Measurements from ENCODE around the gene CTSF.
"Not testable (repeated sequence)": the region's sequence is repeated elsewhere in the genome, so short reads cannot be mapped to it uniquely, and the experiment has no call there.

The CTSF gene

DNA sequence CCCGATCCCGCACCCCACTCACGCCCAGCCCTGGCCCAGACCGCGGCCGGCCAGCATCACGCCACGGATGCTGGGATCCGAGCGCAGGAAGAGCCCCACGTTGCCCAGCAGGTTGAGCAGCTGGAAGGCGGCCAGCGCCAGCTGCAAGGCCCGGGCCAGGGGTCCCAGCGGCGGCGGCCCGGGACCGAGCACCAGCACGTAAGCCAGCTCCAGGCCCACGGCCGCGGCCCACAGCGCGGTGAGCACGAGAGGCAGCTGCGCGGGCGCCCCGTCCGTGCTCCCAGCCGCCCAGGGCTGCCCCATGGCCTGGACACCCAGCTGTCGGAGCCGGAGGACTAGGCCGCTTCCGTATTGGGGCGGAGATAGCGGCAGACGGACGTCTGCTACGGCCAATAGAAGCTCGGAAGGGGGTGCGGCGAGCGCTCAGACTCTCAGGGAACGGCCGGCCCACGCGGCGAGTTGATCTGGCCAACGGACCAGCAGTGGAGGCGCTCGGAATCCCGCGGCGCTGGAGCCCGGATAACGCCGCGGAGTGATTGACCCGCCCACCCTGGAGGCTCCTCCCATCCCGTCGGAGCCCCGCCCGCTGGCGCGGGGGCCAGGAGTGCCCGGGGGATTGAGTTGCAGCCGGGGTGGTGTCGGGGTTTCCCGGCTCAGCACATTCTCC is 22.6 kb downstream of the CTSF start, which contains the start of gene ZDHHC24:
TSS of gene ZDHHC24 (minus strand) at position 348 of the 667 bp plus-strand sequence. CDS start at position 303, 45 bp downstream.
- H3K36me3 Mint-ChIP-seq (ENCODE audit: low read depth) = peaks cover 17% of the 10 kb centered on the region
- no peaks in the 10 kb centered on the region for H3K9me3 Mint-ChIP-seq
- H3K4me1 Mint-ChIP-seq (ENCODE audit: low read depth) = peaks cover 9% of the 10 kb centered on the region
- peak within 1 kb of the TSS; percentile 58 for H3K27ac Mint-ChIP-seq
- peak; percentile 97 for DNase-seq (ENCODE audit: low spot score)
- H3K27me3 Mint-ChIP-seq (ENCODE audit: low read depth) = peaks cover 14% of the 10 kb centered on the region
- peak within 1 kb of the TSS; percentile 85 for H3K4me3 Mint-ChIP-seq

DNA sequence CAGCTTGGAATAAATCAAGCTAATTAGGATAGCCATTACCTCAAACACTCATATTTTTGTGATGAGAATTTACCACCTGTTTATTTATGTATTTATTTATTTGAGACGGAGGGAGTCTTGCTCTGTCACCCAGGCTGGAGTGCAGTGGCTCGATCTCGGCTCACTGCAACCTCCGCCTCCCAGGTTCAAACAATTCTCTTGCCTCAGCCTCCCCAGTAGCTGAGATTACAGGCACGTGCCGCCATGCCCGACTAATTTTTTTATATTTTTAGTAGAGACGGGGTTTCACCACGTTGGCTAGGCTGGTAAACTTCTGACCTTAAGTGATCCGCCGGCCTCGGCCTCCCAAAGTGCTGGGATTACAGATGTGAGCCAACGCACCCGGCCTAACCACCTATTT is 23.5 kb downstream of the CTSF start:
- not testable (repeated sequence) for H3K4me1 Mint-ChIP-seq (ENCODE audit: low read depth); DNase-seq (ENCODE audit: low spot score); H3K9me3 Mint-ChIP-seq; H3K27me3 Mint-ChIP-seq (ENCODE audit: low read depth)
- Mint-ChIP-seq H3K4me3 (peak overlapping the region; percentile 85), H3K27ac (peak overlapping the region; percentile 58), H3K36me3 (ENCODE audit: low read depth) (peaks cover 19% of the 10 kb centered on the region)

GRCh38 chr11:66543263-66544107 is 24.9 kb downstream of the CTSF start:
- peak overlapping the region; percentile 83 for H3K27ac Mint-ChIP-seq
- DNase-seq (ENCODE audit: low spot score) = peak; percentile 38
- H3K9me3 Mint-ChIP-seq = no peaks in the 10 kb centered on the region
- H3K27me3 Mint-ChIP-seq (ENCODE audit: low read depth) = peaks cover 2% of the 10 kb centered on the region
- H3K4me3 Mint-ChIP-seq = peak overlapping the region; percentile 79
- peaks cover 9% of the 10 kb centered on the region for H3K4me1 Mint-ChIP-seq (ENCODE audit: low read depth)
- peaks cover 25% of the 10 kb centered on the region for H3K36me3 Mint-ChIP-seq (ENCODE audit: low read depth)

DNA sequence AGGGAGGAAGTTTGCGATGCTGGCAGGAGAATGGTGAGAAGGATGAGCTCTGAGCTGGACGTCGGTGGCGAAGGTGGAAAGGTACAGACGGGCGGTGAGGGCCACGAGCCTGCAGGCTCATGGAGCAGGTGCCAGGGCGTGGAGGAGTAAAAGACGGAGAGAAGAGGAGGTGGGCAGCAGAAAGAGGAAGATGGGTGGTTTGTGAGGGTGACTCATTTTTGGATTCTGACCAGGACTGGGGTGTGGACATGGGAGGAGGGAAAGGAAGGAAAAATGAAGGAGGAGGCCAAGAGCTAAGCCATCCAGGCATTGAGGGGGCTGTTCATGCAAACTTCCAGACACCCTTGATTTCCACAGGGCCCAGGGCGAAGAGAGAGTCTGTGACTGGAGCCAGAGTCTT is 26.0 kb downstream of the CTSF start:
- Mint-ChIP-seq H3K27ac (peak overlapping the region; percentile 51), H3K4me3 (peak overlapping the region; percentile 8), H3K36me3 (ENCODE audit: low read depth) (peaks cover 27% of the 10 kb centered on the region), H3K4me1 (ENCODE audit: low read depth) (peaks cover 9% of the 10 kb centered on the region), H3K27me3 (ENCODE audit: low read depth) (no peaks in the 10 kb centered on the region), H3K9me3 (no peaks in the 10 kb centered on the region)
- no peak for DNase-seq (ENCODE audit: low spot score)

DNA sequence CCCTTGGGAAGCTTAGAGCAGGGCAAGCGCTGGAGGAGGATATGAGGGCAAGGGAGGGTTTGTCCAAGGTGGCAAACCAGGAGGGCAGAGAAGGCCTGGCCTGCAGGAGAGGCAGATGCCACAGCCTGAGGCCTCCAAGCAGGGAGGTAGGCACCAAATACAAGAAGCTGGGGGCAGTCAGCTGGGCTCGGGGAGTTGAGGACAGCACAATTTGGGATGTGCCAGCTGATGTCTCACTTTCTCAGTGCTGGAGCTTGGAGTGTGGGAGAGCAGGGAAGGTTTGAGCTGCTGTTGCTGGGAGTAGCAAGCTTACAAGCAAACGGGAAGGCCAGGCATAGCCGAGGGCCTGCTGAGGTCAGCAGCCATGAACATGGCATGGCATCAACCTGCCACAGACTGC is 26.5 kb downstream of the CTSF start:
- Mint-ChIP-seq H3K27me3 (ENCODE audit: low read depth) (no peaks in the 10 kb centered on the region), H3K4me1 (ENCODE audit: low read depth) (peaks cover 9% of the 10 kb centered on the region), H3K36me3 (ENCODE audit: low read depth) (peaks cover 29% of the 10 kb centered on the region), H3K4me3 (no peak overlapping the region), H3K9me3 (no peaks in the 10 kb centered on the region), H3K27ac (no peak overlapping the region)
- DNase-seq (ENCODE audit: low spot score) = no peak

DNA sequence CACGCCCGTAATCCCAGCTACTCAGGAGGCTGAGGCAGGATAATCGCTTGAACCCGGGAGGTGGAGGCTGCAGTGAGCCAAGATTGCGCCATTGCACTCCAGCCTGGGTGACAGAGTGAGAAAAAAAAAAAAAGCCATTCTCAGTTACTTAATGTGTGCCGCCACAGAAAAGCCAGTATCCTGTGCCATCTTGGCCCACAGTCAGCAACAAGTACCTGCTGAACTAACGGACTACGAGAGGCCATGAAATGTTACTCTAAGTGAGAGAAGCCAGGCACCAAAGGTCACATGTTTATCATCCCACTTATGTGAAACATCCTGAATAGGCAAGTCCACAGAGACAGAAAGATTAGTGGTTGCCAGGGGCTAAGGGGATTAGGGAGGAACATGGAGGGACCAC is 27.8 kb downstream of the CTSF start:
- not testable (repeated sequence) for H3K9me3 Mint-ChIP-seq; H3K27me3 Mint-ChIP-seq (ENCODE audit: low read depth); H3K4me3 Mint-ChIP-seq; DNase-seq (ENCODE audit: low spot score); H3K4me1 Mint-ChIP-seq (ENCODE audit: low read depth); H3K27ac Mint-ChIP-seq
- H3K36me3 Mint-ChIP-seq (ENCODE audit: low read depth) = peaks cover 32% of the 10 kb centered on the region

GRCh38 chr11:66539870-66540213 is 28.6 kb downstream of the CTSF start:
- H3K27me3 Mint-ChIP-seq (ENCODE audit: low read depth) = no peaks in the 10 kb centered on the region
- peaks cover 36% of the 10 kb centered on the region for H3K36me3 Mint-ChIP-seq (ENCODE audit: low read depth)
- no peak overlapping the region for H3K27ac Mint-ChIP-seq
- H3K4me1 Mint-ChIP-seq (ENCODE audit: low read depth) = peaks cover 7% of the 10 kb centered on the region
- no peak for DNase-seq (ENCODE audit: low spot score)
- H3K9me3 Mint-ChIP-seq = no peaks in the 10 kb centered on the region
- H3K4me3 Mint-ChIP-seq = no peak overlapping the region

- H3K9me3 Mint-ChIP-seq = no peaks in the 10 kb centered on the region
These were observed 29.1 kb downstream of the CTSF start for GRCh38 chr11:66539170-66539869.

GRCh38 chr11:66532784-66533183 is 35.6 kb downstream of the CTSF start:
- Mint-ChIP-seq H3K9me3 (no peaks in the 10 kb centered on the region), H3K4me3 (no peak overlapping the region), H3K27me3 (ENCODE audit: low read depth) (no peaks in the 10 kb centered on the region), H3K27ac (no peak overlapping the region), H3K36me3 (ENCODE audit: low read depth) (peaks cover 11% of the 10 kb centered on the region), H3K4me1 (ENCODE audit: low read depth) (no peaks in the 10 kb centered on the region)
- DNase-seq (ENCODE audit: low spot score) = no peak

More at GRCh38 chr11:66539170-66539869, 29.1 kb downstream of the CTSF start:
- peaks cover 5% of the 10 kb centered on the region for H3K4me1 Mint-ChIP-seq (ENCODE audit: low read depth)
- H3K27me3 Mint-ChIP-seq (ENCODE audit: low read depth) = no peaks in the 10 kb centered on the region
- peaks cover 36% of the 10 kb centered on the region for H3K36me3 Mint-ChIP-seq (ENCODE audit: low read depth)
- DNase-seq (ENCODE audit: low spot score) = no peak
- no peak overlapping the region for H3K27ac Mint-ChIP-seq
- H3K4me3 Mint-ChIP-seq = no peak overlapping the region

GRCh38 chr11:66531841-66532240 is 36.6 kb downstream of the CTSF start:
- Mint-ChIP-seq H3K36me3 (ENCODE audit: low read depth) (peaks cover 9% of the 10 kb centered on the region), H3K27me3 (ENCODE audit: low read depth) (no peaks in the 10 kb centered on the region), H3K4me3 (no peak overlapping the region), H3K27ac (no peak overlapping the region), H3K9me3 (no peaks in the 10 kb centered on the region), H3K4me1 (ENCODE audit: low read depth) (no peaks in the 10 kb centered on the region)
- DNase-seq (ENCODE audit: low spot score) = no peak

DNA sequence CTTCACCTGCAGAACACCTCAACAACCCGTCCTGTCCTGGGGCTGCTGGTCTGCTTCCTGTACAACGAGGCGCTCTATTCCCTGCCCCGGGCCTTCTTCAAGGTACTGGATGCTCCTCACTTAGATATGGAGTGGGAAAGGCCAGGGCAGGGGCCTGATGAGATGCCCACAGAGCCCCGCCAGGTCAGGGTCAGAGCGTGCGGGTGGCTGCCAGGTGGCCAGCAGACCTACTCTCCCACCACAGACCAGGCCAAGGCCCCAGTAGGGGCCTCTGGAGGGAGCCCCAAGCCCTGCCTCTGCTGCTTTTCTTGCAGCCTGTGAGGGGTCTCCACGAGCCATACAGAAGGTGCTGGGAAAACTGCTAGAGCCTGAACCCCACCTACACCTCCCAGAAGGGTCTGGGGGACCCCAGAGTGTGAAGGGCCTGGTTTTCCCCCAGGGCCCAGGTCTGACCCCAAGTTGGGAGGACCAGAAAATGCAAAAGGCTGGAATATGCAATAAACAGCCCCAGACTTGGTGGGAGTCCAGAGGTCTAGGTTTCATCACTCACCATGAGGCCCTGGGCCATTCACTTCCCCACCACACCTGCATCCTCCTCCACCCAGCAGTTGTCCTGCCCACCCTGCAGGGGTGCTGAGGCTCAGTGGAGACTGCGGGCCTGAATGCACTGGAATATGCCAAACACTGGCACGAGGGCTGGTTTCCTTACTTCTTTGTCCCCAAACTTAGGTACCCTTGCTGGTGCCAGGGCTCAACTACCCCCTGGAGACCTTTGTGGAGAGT is 37.3 kb downstream of the CTSF start:
- no peak overlapping the region for H3K27ac Mint-ChIP-seq
- no peaks in the 10 kb centered on the region for H3K9me3 Mint-ChIP-seq
- no peak overlapping the region for H3K4me3 Mint-ChIP-seq
- no peak for DNase-seq (ENCODE audit: low spot score)
- H3K27me3 Mint-ChIP-seq (ENCODE audit: low read depth) = no peaks in the 10 kb centered on the region
- peaks cover 9% of the 10 kb centered on the region for H3K36me3 Mint-ChIP-seq (ENCODE audit: low read depth)
- H3K4me1 Mint-ChIP-seq (ENCODE audit: low read depth) = no peaks in the 10 kb centered on the region

DNA sequence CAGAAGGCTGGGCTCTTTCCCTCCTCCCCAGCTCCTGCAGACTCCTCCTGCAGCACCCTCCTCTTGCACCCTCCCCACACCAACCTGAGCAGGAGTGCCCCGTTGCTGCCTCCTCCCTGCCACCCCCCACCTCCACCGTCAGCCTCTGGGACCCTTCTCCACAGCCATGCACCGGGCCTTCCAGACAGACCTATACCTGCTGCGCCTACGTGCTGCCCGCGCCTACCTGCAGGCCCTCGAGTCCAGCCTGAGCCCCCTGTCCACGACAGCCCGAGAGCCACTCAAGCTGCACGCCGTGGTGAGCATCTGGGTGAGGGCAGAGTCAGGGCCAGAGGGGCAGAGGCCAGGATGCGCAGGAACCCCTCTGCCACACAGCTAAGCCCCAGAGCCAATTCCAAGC is 38.8 kb downstream of the CTSF start:
- no peaks in the 10 kb centered on the region for H3K27me3 Mint-ChIP-seq (ENCODE audit: low read depth)
- H3K4me1 Mint-ChIP-seq (ENCODE audit: low read depth) = no peaks in the 10 kb centered on the region
- no peak for DNase-seq (ENCODE audit: low spot score)
- peaks cover 2% of the 10 kb centered on the region for H3K36me3 Mint-ChIP-seq (ENCODE audit: low read depth)
- no peak overlapping the region for H3K27ac Mint-ChIP-seq
- no peaks in the 10 kb centered on the region for H3K9me3 Mint-ChIP-seq
- no peak overlapping the region for H3K4me3 Mint-ChIP-seq

GRCh38 chr11:66529069-66529468 is 39.3 kb downstream of the CTSF start:
- H3K9me3 Mint-ChIP-seq = no peaks in the 10 kb centered on the region
- DNase-seq (ENCODE audit: low spot score) = no peak
- H3K4me1 Mint-ChIP-seq (ENCODE audit: low read depth) = no peaks in the 10 kb centered on the region
- peaks cover 2% of the 10 kb centered on the region for H3K36me3 Mint-ChIP-seq (ENCODE audit: low read depth)
- no peak overlapping the region for H3K4me3 Mint-ChIP-seq
- no peaks in the 10 kb centered on the region for H3K27me3 Mint-ChIP-seq (ENCODE audit: low read depth)
- H3K27ac Mint-ChIP-seq = no peak overlapping the region

Data from T-helper 2 cell treated with Interferon-gamma antibody and Interleukin-4, amounts not matched to agents 5 μg/mL and 100 μg/mL, for 36 hours (primary cell).